Measurements from ENCODE around the gene KCNMA1. TPM values are rescaled to one million over a fixed set of nuclear protein-coding genes. Genes with fewer than 3 reads are reported as not detected.

Gene KCNMA1
- total RNA-seq, 4 donors from 2014 or later: 146 to 300 (median 265) TPM

GRCh38 chr10:76883596-76883995 is 754.0 kb downstream of the KCNMA1 start:
- Histone ChIP-seq H3K9me3 (no peaks in the 10 kb centered on the region), H3K27ac (replicated peaks in 1 of 4) (no peak overlapping the region), H3K4me1 (peaks cover 0 to 13% (median 7%) of the 10 kb centered on the region in 4 donors), H3K36me3 (peaks cover 0 to 6% (median 3%) of the 10 kb centered on the region in 4 donors), H3K4me3 (no peak overlapping the region), H3K27me3 (no peaks in the 10 kb centered on the region)
- WGBS: 69% methylated on average over 1 of the region's 1 CpG
- intact Hi-C loops (cut with DNase I): no loop called here
- TF ChIP-seq POLR2A (IDR thresholded peaks at IDR 0.05; ENCODE audit: low read depth) (no peak), CTCF (IDR thresholded peaks at IDR 0.05) (no peak), POLR2AphosphoS5 (IDR thresholded peaks at IDR 0.05) (no peak), EP300 (IDR thresholded peaks at IDR 0.05) (no peak)
- no peak for DNase-seq (ENCODE audit: extremely low spot score)

- TF ChIP-seq CTCF (IDR thresholded peaks at IDR 0.05) (no peak), POLR2AphosphoS5 (IDR thresholded peaks at IDR 0.05) (no peak), POLR2A (IDR thresholded peaks at IDR 0.05; ENCODE audit: low read depth) (no peak), EP300 (IDR thresholded peaks at IDR 0.05) (no peak)
- H3K36me3 ChIP-seq: peaks cover 0 to 6% (median under 1%) of the 10 kb centered on the region in 4 donors
- no peaks in the 10 kb centered on the region for H3K27me3 ChIP-seq
- no peak overlapping the region for H3K4me3 ChIP-seq
- H3K9me3 ChIP-seq: no peaks in the 10 kb centered on the region
- intact Hi-C loops (cut with DNase I): no loop called here
- H3K27ac ChIP-seq (replicated peaks in 1 of 4): no peak overlapping the region
- no peak for DNase-seq (ENCODE audit: extremely low spot score)
- peaks cover 0 to 13% (median 7%) of the 10 kb centered on the region in 4 donors for H3K4me1 ChIP-seq
Observed at GRCh38 chr10:76882796-76883195, 754.8 kb downstream of the KCNMA1 start.

GRCh38 chr10:76882245-76882644 is 755.4 kb downstream of the KCNMA1 start:
- Histone ChIP-seq H3K4me3 (no peak overlapping the region), H3K36me3 (peaks cover 0 to 3% (median 0%) of the 10 kb centered on the region in 4 donors), H3K4me1 (peaks cover 0 to 13% (median 7%) of the 10 kb centered on the region in 4 donors), H3K27ac (replicated peaks in 1 of 4) (no peak overlapping the region), H3K9me3 (no peaks in the 10 kb centered on the region), H3K27me3 (no peaks in the 10 kb centered on the region)
- TF ChIP-seq CTCF (IDR thresholded peaks at IDR 0.05): no peak
- no peak for TF ChIP-seq POLR2A (IDR thresholded peaks at IDR 0.05; ENCODE audit: low read depth)
- no peak for TF ChIP-seq POLR2AphosphoS5 (IDR thresholded peaks at IDR 0.05)
- TF ChIP-seq EP300 (IDR thresholded peaks at IDR 0.05): no peak
- intact Hi-C loops (cut with DNase I): no loop called here
- 58% methylated on average over 6 of the region's 6 CpGs for WGBS
- no peak for DNase-seq (ENCODE audit: extremely low spot score)

- no peak for DNase-seq (ENCODE audit: extremely low spot score)
- no peaks in the 10 kb centered on the region for H3K27me3 ChIP-seq
- H3K9me3 ChIP-seq: no peaks in the 10 kb centered on the region
- H3K27ac ChIP-seq (replicated peaks in 1 of 4): no peak overlapping the region
- H3K36me3 ChIP-seq: no peaks in the 10 kb centered on the region
- H3K4me3 ChIP-seq: no peak overlapping the region
- peaks cover 0 to 13% (median 5%) of the 10 kb centered on the region in 4 donors for H3K4me1 ChIP-seq
- no peak for TF ChIP-seq POLR2AphosphoS5 (IDR thresholded peaks at IDR 0.05)
- TF ChIP-seq POLR2A (IDR thresholded peaks at IDR 0.05; ENCODE audit: low read depth): no peak
- TF ChIP-seq EP300 (IDR thresholded peaks at IDR 0.05): no peak
- no peak for TF ChIP-seq CTCF (IDR thresholded peaks at IDR 0.05)
- intact Hi-C loops (cut with DNase I): no loop called here
- WGBS: 89% methylated on average over 3 of the region's 3 CpGs
Observed at GRCh38 chr10:76881477-76882220, 756.0 kb downstream of the KCNMA1 start.
